OCI-LY7 (cell line): ENCODE data around the gene POLE4. TPM values are rescaled to one million over a fixed set of nuclear protein-coding genes. Genes with fewer than 3 reads are reported as not detected.

Experiments
- BruUV-seq: library from RNA; stranded (reverse); fragments of 400-500 nt; replicated peaks from 2 replicates; lab custom pipeline; 2021; lab: Mats Ljungman, UMichigan
- CTCF ChIA-PET: fragments of 300-600 bp; sonication (Branson Sonifier 250); formaldehyde crosslinking; loops from one replicate; lab custom pipeline; 2022; ENCODE audit warnings: antibody characterized with exemption; ENCODE audit not compliant: unreplicated experiment; lab: Charles Lee
- POLR2A ChIA-PET: fragments of 300-600 bp; sonication (Branson Sonifier 250); formaldehyde crosslinking; loops from one replicate; lab custom pipeline; 2022; ENCODE audit warnings: antibody characterized with exemption; lab: Charles Lee
- DNase-seq: peaks from one replicate; pipeline ENCODE4 v3.0.0-alpha.2; 2015; ENCODE audit warnings: low spot score
- H2AFZ ChIP-seq: fragments of 200-600 bp; sonication (generic), shearing (Covaris generic); 2 replicates; pipeline ENCODE4 v1.6.1; 2014; ENCODE audit warnings: mild to moderate bottlenecking, antibody characterized with exemption, low read length, moderate library complexity
- H3K27ac ChIP-seq: fragments of 200-600 bp; sonication (generic); 2 replicates; pipeline ENCODE4 v1.5.1; 2014; ENCODE audit warnings: mixed run types, low read depth, mild to moderate bottlenecking, moderate library complexity, low read length, inconsistent platforms; ENCODE audit not compliant: poor library complexity, severe bottlenecking
- H3K36me3 ChIP-seq: fragments of 200-600 bp; sonication (generic); 2 replicates; pipeline ENCODE4 v1.6.1; 2014; ENCODE audit warnings: mild to moderate bottlenecking, antibody characterized with exemption, low read length, moderate library complexity, mixed read lengths; ENCODE audit not compliant: insufficient read depth
- H3K4me1 ChIP-seq: fragments of 200-600 bp; sonication (generic); 2 replicates; pipeline ENCODE4 v1.5.1; 2014; ENCODE audit warnings: mild to moderate bottlenecking, low read length; ENCODE audit not compliant: insufficient read depth, poor library complexity, severe bottlenecking
- H3K4me2 ChIP-seq: fragments of 200-600 bp; sonication (generic); 2 replicates; pipeline ENCODE4 v1.6.1; 2014; ENCODE audit warnings: mild to moderate bottlenecking, low read length
- H3K4me3 ChIP-seq: fragments of 200-600 bp; sonication (generic); 2 replicates; pipeline ENCODE4 v1.5.1; 2014; ENCODE audit warnings: mild to moderate bottlenecking, low read depth, low read length; ENCODE audit not compliant: poor library complexity, severe bottlenecking
- H3K79me2 ChIP-seq: fragments of 200-600 bp; sonication (generic); 2 replicates; pipeline ENCODE4 v1.6.1; 2016; ENCODE audit warnings: low read depth, mild to moderate bottlenecking, low read length, moderate library complexity, mixed read lengths; ENCODE audit not compliant: insufficient read depth
- H3K9me2 ChIP-seq: fragments of 200-600 bp; sonication (generic); 2 replicates; pipeline ENCODE4 v1.6.1; 2016; ENCODE audit warnings: mild to moderate bottlenecking, low read length, mixed read lengths; ENCODE audit not compliant: insufficient read depth
- H3K9me3 ChIP-seq: fragments of 200-600 bp; sonication (generic); 2 replicates; pipeline ENCODE4 v1.6.1; 2014; ENCODE audit warnings: mild to moderate bottlenecking, mixed run types, low read length, mixed read lengths
- H4K20me1 ChIP-seq: fragments of 200-600 bp; sonication (generic); 2 replicates; pipeline ENCODE4 v1.6.1; 2014; ENCODE audit warnings: mild to moderate bottlenecking, antibody characterized with exemption, low read length, moderate library complexity, mixed read lengths; ENCODE audit not compliant: insufficient read depth
- CTCF ChIP-seq: fragments of 200-600 bp; sonication (generic); conservative IDR thresholded peaks from 2 replicates; pipeline ENCODE4 v1.5.1; 2014; ENCODE audit warnings: mild to moderate bottlenecking, antibody characterized with exemption, low read length, moderate library complexity, mixed read lengths
- EZH2phosphoT487 ChIP-seq: fragments of 200-600 bp; sonication (generic); IDR thresholded peaks from 2 replicates; pipeline ENCODE4 v1.6.1; 2018; ENCODE audit warnings: low read depth, borderline replicate concordance, mild to moderate bottlenecking, mixed run types, antibody characterized with exemption, low read length, moderate library complexity, mixed read lengths
- intact Hi-C: fragments of 100-400 bp; cut with micrococcal nuclease; formaldehyde crosslinking; loops from one replicate; pipeline ENCODE4 v1.10.0; 2022; ENCODE audit not compliant: unreplicated experiment
- total RNA-seq, 2 experiments: library from RNA; depleted of rRNA in 1 of 2; stranded (reverse); fragments of >200 nt in 1 of 2; shearing (Covaris generic) in 1 of 2; gene quantifications; 2 replicates each; pipeline ENCODE4 v1.2.3, GENCODE V29; 2014 to 2022

Gene POLE4
- total RNA-seq, 2 experiments from 2014 or later: 31.7 to 52.3 TPM

GRCh38 chr2:74939919-74940812, 18.3 kb upstream of the POLE4 start:
- Histone ChIP-seq H3K4me2 (no peak overlapping the region), H3K4me1 (no peaks in the 10 kb centered on the region), H2AFZ (no peak overlapping the region), H3K4me3 (no peak overlapping the region), H3K9me2 (no peaks in the 10 kb centered on the region), H3K36me3 (no peaks in the 10 kb centered on the region; the same call in 1 of the 2 replicates), H3K27ac (no peak overlapping the region), H3K9me3 (no peaks in the 10 kb centered on the region), H4K20me1 (no peaks in the 10 kb centered on the region), H3K79me2 (no peaks in the 10 kb centered on the region)
- TF ChIP-seq CTCF (no peak), EZH2phosphoT487 (no peak)
- ChIA-PET CTCF (no interaction called here), POLR2A (interaction anchor here (0.7 kb wide), 1 partner anchor 270 kb away, joined by 3 read pairs; no protein-coding TSS in a partner anchor)
- intact Hi-C loops: no loop called here
- BruUV-seq: no TSS peak
- no peak for DNase-seq

GRCh38 chr2:74941284-74941683, 17.2 kb upstream of the POLE4 start:
- Histone ChIP-seq H3K4me3 (no peak overlapping the region), H3K9me2 (no peaks in the 10 kb centered on the region), H2AFZ (no peak overlapping the region), H3K4me1 (no peaks in the 10 kb centered on the region), H3K27ac (no peak overlapping the region), H3K79me2 (no peaks in the 10 kb centered on the region), H3K36me3 (no peaks in the 10 kb centered on the region; the same call in 1 of the 2 replicates), H3K4me2 (no peak overlapping the region), H4K20me1 (no peaks in the 10 kb centered on the region), H3K9me3 (no peaks in the 10 kb centered on the region)
- ChIA-PET POLR2A (interaction anchor here (1.0 kb wide), 1 partner anchor 17 kb away, joined by 3 read pairs; no protein-coding TSS in a partner anchor), CTCF (interaction anchor here (0.6 kb wide), 1 partner anchor 26 kb away, joined by 3 read pairs; no protein-coding TSS in a partner anchor)
- DNase-seq: no peak
- intact Hi-C loops: no loop called here
- TF ChIP-seq EZH2phosphoT487 (no peak), CTCF (no peak)
- no TSS peak for BruUV-seq

GRCh38 chr2:74942263-74942662, 16.2 kb upstream of the POLE4 start:
- Histone ChIP-seq H3K9me2 (no peaks in the 10 kb centered on the region), H3K4me3 (no peak overlapping the region), H2AFZ (no peak overlapping the region), H3K4me1 (no peaks in the 10 kb centered on the region), H3K4me2 (no peak overlapping the region), H3K79me2 (no peaks in the 10 kb centered on the region), H4K20me1 (no peaks in the 10 kb centered on the region), H3K27ac (no peak overlapping the region), H3K9me3 (no peaks in the 10 kb centered on the region), H3K36me3 (peaks cover 4% of the 10 kb centered on the region; the same call in 1 of the 2 replicates)
- intact Hi-C loops: no loop called here
- no peak for DNase-seq
- BruUV-seq: no TSS peak
- TF ChIP-seq EZH2phosphoT487 (no peak), CTCF (no peak)
- CTCF ChIA-PET: no interaction called here
- POLR2A ChIA-PET: no interaction called here
